Right atrium auricular region (tissue), 2 donors: ENCODE data around the gene FARP1. TPM values are rescaled to one million over a fixed set of nuclear protein-coding genes. Genes with fewer than 3 reads are reported as not detected.

Source experiments
- DNase-seq: peaks from one replicate; pipeline ENCODE4 v3.0.0-alpha.2; 2019; ENCODE audit warnings: low spot score
- H3K27ac ChIP-seq, 2 donors: fragments of 200-600 bp; sonication (generic); 1 replicate in 1 of 2; 2 replicates in 1 of 2; pipeline ENCODE4 v1.5.1; 2016 to 2019
- H3K27me3 ChIP-seq, 2 donors: fragments of 200-600 bp; sonication (generic); one replicate each; pipeline versions ENCODE4 v1.5.1 to v1.6.0; 2017 to 2019
- H3K36me3 ChIP-seq: fragments of 200-600 bp; sonication (generic); one replicate; pipeline ENCODE4 v1.5.1; 2016
- H3K4me1 ChIP-seq, 2 donors: fragments of 200-600 bp; sonication (generic); one replicate each; pipeline versions ENCODE4 v1.5.1 to v1.6.0; 2017 to 2019
- H3K4me3 ChIP-seq, 2 donors: fragments of 200-600 bp; sonication (generic); 1 replicate in 1 of 2; 2 replicates in 1 of 2; pipeline ENCODE4 v1.5.1; 2017 to 2019; ENCODE audit warnings: mild to moderate bottlenecking in 1 of 2, moderate library complexity in 1 of 2
- H3K9me3 ChIP-seq, 2 donors: fragments of 200-600 bp; sonication (generic); one replicate each; pipeline ENCODE4 v1.5.1; 2019
- CTCF ChIP-seq, 2 donors: fragments of 200-600 bp; sonication (generic); IDR thresholded peaks; one replicate each; pipeline ENCODE4 v1.5.1; 2019; ENCODE audit warnings: antibody characterized with exemption in 2 of 2
- total RNA-seq, 2 donors: library from RNA; depleted of rRNA; stranded (reverse); fragments of >200 nt; gene quantifications; one replicate each; pipeline ENCODE4 v1.1.0, GENCODE V29; 2016

The FARP1 gene
- total RNA-seq, 2 donors from 2014 or later: 15.5 to 25.7 TPM

- Histone ChIP-seq H3K9me3 (no peaks in the 10 kb centered on the region), H3K4me1 (no peaks in the 10 kb centered on the region), H3K27me3 (no peaks in the 10 kb centered on the region), H3K4me3 (no peak overlapping the region), H3K36me3 (peaks cover 8% of the 10 kb centered on the region), H3K27ac (no peak overlapping the region)
- DNase-seq: no peak
- TF ChIP-seq CTCF (IDR thresholded peaks at IDR 0.05): no peak
Observed at GRCh38 chr13:98438246-98439125, 295.6 kb downstream of the FARP1 start.

GRCh38 chr13:98439126-98439828 is 296.4 kb downstream of the FARP1 start:
- H3K4me3 ChIP-seq: no peak overlapping the region
- no peaks in the 10 kb centered on the region for H3K9me3 ChIP-seq
- no peak for TF ChIP-seq CTCF (IDR thresholded peaks at IDR 0.05)
- no peak for DNase-seq
- no peak overlapping the region for H3K27ac ChIP-seq
- H3K36me3 ChIP-seq: peaks cover 8% of the 10 kb centered on the region
- no peaks in the 10 kb centered on the region for H3K27me3 ChIP-seq
- H3K4me1 ChIP-seq: no peaks in the 10 kb centered on the region

- Histone ChIP-seq H3K9me3 (no peaks in the 10 kb centered on the region), H3K27me3 (no peaks in the 10 kb centered on the region), H3K27ac (no peak overlapping the region), H3K36me3 (peaks cover 8% of the 10 kb centered on the region), H3K4me1 (no peaks in the 10 kb centered on the region), H3K4me3 (no peak overlapping the region)
- no peak for DNase-seq
- TF ChIP-seq CTCF (IDR thresholded peaks at IDR 0.05): no peak
Observed at GRCh38 chr13:98439896-98440295, 297.0 kb downstream of the FARP1 start.

GRCh38 chr13:98440390-98441055 is 297.6 kb downstream of the FARP1 start:
- Histone ChIP-seq H3K27me3 (no peaks in the 10 kb centered on the region), H3K4me1 (peaks cover 0 to 5% of the 10 kb centered on the region in 2 donors), H3K36me3 (peaks cover 8% of the 10 kb centered on the region), H3K4me3 (no peak overlapping the region), H3K27ac (no peak overlapping the region), H3K9me3 (no peaks in the 10 kb centered on the region)
- TF ChIP-seq CTCF (IDR thresholded peaks at IDR 0.05): no peak
- no peak for DNase-seq

- TF ChIP-seq CTCF (IDR thresholded peaks at IDR 0.05): no peak
- no peaks in the 10 kb centered on the region for H3K9me3 ChIP-seq
- no peak overlapping the region for H3K4me3 ChIP-seq
- no peak overlapping the region for H3K27ac ChIP-seq
- no peaks in the 10 kb centered on the region for H3K27me3 ChIP-seq
- peaks cover 8% of the 10 kb centered on the region for H3K36me3 ChIP-seq
- H3K4me1 ChIP-seq: peaks cover 0 to 8% of the 10 kb centered on the region in 2 donors
- no peak for DNase-seq
Observed at GRCh38 chr13:98441056-98441676, 298.3 kb downstream of the FARP1 start.
